HFFc6 (cell line): ENCODE measurements around the gene TBC1D4. TPM values are rescaled to one million over a fixed set of nuclear protein-coding genes. Genes with fewer than 3 reads are reported as not detected.

Experiments
- DNase-seq: peaks from one replicate; pipeline ENCODE4 v3.0.0-alpha.2; 2018
- H3K27ac Mint-ChIP-seq: 2 replicates; pipeline ENCODE4 v1.8.0; 2020; ENCODE audit warnings: mild to moderate bottlenecking, mixed read lengths
- H3K27me3 Mint-ChIP-seq: 2 replicates; pipeline ENCODE4 v1.8.0; 2021; ENCODE audit warnings: mild to moderate bottlenecking, moderate library complexity, mixed read lengths; ENCODE audit not compliant: insufficient read depth
- H3K36me3 Mint-ChIP-seq: 2 replicates; pipeline ENCODE4 v1.8.0; 2021; ENCODE audit warnings: low read depth, mixed read lengths
- H3K4me1 Mint-ChIP-seq: 2 replicates; pipeline ENCODE4 v1.8.0; 2020; ENCODE audit warnings: low read depth, mixed read lengths
- H3K4me3 Mint-ChIP-seq: 2 replicates; pipeline ENCODE4 v1.8.0; 2020; ENCODE audit warnings: mild to moderate bottlenecking, moderate library complexity, mixed read lengths
- H3K9me3 Mint-ChIP-seq: 2 replicates; pipeline ENCODE4 v1.8.0; 2020; ENCODE audit warnings: mild to moderate bottlenecking, mixed read lengths
- CTCF ChIP-seq: fragments of 200-600 bp; sonication (generic); IDR thresholded peaks from 2 replicates; pipeline ENCODE4 v1.5.0; 2021; ENCODE audit warnings: antibody characterized with exemption, mild to moderate bottlenecking
- total RNA-seq, 6 experiments: library from RNA; stranded (reverse); fragmentation: NEBNext Ultra II Directional; extraction: Animal tissue kit (Norgen Biotek cat#: 25700); gene quantifications; 2 replicates in 1 of 6; 3 replicates in 5 of 6; pipeline ENCODE4 v1.2.3, GENCODE V29; 2021

TBC1D4 gene
- total RNA-seq, 6 experiments from 2014 or later: 13.6 to 20.6 (median 16.6) TPM

DNA sequence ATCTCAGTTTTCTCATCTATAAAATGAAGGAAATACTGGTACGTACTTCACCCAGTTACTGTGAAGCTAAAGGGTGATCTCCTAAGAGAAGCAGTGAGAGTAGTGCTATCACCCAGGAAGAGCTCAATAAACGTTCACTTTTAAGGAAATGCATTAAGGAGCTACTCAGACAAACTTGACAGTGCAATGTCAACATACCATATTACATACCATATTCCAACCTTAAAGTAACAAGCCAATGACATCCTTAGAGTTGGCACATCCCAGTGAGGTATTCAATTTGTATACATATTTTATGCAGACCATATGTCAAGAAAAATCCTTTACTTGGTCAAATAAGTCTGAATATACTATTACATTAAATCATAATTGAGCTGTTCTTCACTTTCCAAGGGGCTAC lies 7.0 kb downstream of the TBC1D4 start:
- Mint-ChIP-seq H3K4me3 (no peak overlapping the region), H3K27ac (no peak overlapping the region), H3K27me3 (no peaks in the 10 kb centered on the region), H3K36me3 (no peaks in the 10 kb centered on the region), H3K4me1 (peaks cover 35% of the 10 kb centered on the region), H3K9me3 (no peaks in the 10 kb centered on the region)
- TF ChIP-seq CTCF: no peak
- no peak for DNase-seq

DNA sequence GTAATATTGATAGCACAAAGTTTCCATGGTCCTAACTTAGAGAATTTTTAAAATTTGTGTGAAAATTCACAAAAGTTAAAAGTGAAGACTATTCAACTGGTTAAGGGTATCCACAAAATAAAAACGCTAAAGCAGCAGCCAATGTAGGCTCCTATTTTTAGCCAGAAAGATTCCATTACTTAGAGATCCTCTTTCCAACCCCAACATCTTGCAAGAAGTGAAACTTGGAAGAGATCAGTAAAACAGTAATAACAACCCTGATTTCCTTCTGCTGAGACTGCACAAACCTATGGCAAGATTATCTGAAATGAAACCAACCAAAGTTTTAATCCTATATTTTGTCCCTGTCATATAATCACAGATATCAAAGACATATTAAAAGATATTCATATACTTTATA lies 8.5 kb downstream of the TBC1D4 start:
- no peak for DNase-seq
- no peak for TF ChIP-seq CTCF
- Mint-ChIP-seq H3K4me1 (peaks cover 28% of the 10 kb centered on the region), H3K36me3 (peaks cover 8% of the 10 kb centered on the region; the same call in 1 of the 2 replicates), H3K4me3 (no peak overlapping the region), H3K27ac (no peak overlapping the region), H3K27me3 (no peaks in the 10 kb centered on the region), H3K9me3 (no peaks in the 10 kb centered on the region)

GRCh38 chr13:75470676-75471075 lies 11.3 kb downstream of the TBC1D4 start:
- DNase-seq: no peak
- no peak for TF ChIP-seq CTCF
- Mint-ChIP-seq H3K4me3 (no peak overlapping the region), H3K4me1 (peaks cover 26% of the 10 kb centered on the region), H3K9me3 (no peaks in the 10 kb centered on the region; the same call in 1 of the 2 replicates), H3K27ac (no peak overlapping the region), H3K36me3 (peaks cover 12% of the 10 kb centered on the region), H3K27me3 (no peaks in the 10 kb centered on the region)

GRCh38 chr13:75469047-75469446 lies 12.9 kb downstream of the TBC1D4 start:
- Mint-ChIP-seq H3K4me3 (no peak overlapping the region), H3K4me1 (peaks cover 20% of the 10 kb centered on the region)

GRCh38 chr13:75468602-75469001 lies 13.4 kb downstream of the TBC1D4 start:
- Mint-ChIP-seq H3K27me3 (peaks cover 3% of the 10 kb centered on the region), H3K9me3 (peaks cover 9% of the 10 kb centered on the region), H3K27ac (no peak overlapping the region), H3K4me1 (peaks cover 16% of the 10 kb centered on the region), H3K36me3 (peaks cover 31% of the 10 kb centered on the region), H3K4me3 (no peak overlapping the region)
- TF ChIP-seq CTCF: no peak
- no peak for DNase-seq

More at GRCh38 chr13:75469047-75469446, 12.9 kb downstream of the TBC1D4 start:
- H3K36me3 Mint-ChIP-seq: peaks cover 28% of the 10 kb centered on the region
- DNase-seq: no peak
- peaks cover 9% of the 10 kb centered on the region for H3K9me3 Mint-ChIP-seq
- H3K27me3 Mint-ChIP-seq: peaks cover 3% of the 10 kb centered on the region
- TF ChIP-seq CTCF: no peak
- H3K27ac Mint-ChIP-seq: no peak overlapping the region

GRCh38 chr13:75468098-75468497 lies 13.9 kb downstream of the TBC1D4 start:
- H3K4me1 Mint-ChIP-seq: peaks cover 15% of the 10 kb centered on the region
- H3K27ac Mint-ChIP-seq: no peak overlapping the region
- peaks cover 33% of the 10 kb centered on the region for H3K36me3 Mint-ChIP-seq

More at GRCh38 chr13:75468098-75468497, 13.9 kb downstream of the TBC1D4 start:
- Mint-ChIP-seq H3K4me3 (no peak overlapping the region), H3K9me3 (peaks cover 9% of the 10 kb centered on the region), H3K27me3 (peaks cover 3% of the 10 kb centered on the region)
- no peak for TF ChIP-seq CTCF
- DNase-seq: no peak
